HepG2 (cell line): ENCODE results near the gene FOXS1. TPM values are rescaled to one million over a fixed set of nuclear protein-coding genes. Genes with fewer than 3 reads are reported as not detected.

ENCODE experiments used
- ATF4 ChIP-seq, 2 experiments: fragments of 450-650 bp in 1 of 2; sonication (generic) in 1 of 2; formaldehyde crosslinking; IDR thresholded peaks; 2 replicates each; pipeline versions ENCODE4 v1.5.0 to v1.8.0; 2020 to 2022; ENCODE audit warnings: mild to moderate bottlenecking in 1 of 2, missing genetic modification reagents in 1 of 2
- FIP1L1 ChIP-seq: fragments of 200-400 bp; formaldehyde crosslinking; IDR thresholded peaks from 2 replicates; pipeline ENCODE4 v1.6.1; 2018; ENCODE audit warnings: low read depth, mild to moderate bottlenecking, low read length, moderate library complexity, borderline replicate concordance; ENCODE audit not compliant: insufficient read depth
- MEIS2 ChIP-seq: sonication (generic); formaldehyde crosslinking; IDR thresholded peaks from 2 replicates; pipeline ENCODE4 v1.9.0; 2021; ENCODE audit warnings: mild to moderate bottlenecking, missing genetic modification reagents
- MNT ChIP-seq: fragments of 450-650 bp; IDR thresholded peaks from 2 replicates; pipeline ENCODE4 v1.6.1; 2016
- NPAS2 ChIP-seq: sonication (generic); formaldehyde crosslinking; IDR thresholded peaks from 2 replicates; pipeline ENCODE4 v1.8.0; 2022; ENCODE audit warnings: mild to moderate bottlenecking, missing genetic modification reagents, borderline replicate concordance
- UBTF ChIP-seq: sonication (generic); formaldehyde crosslinking; IDR thresholded peaks from 2 replicates; pipeline ENCODE4 v1.4.0; 2020; ENCODE audit warnings: mild to moderate bottlenecking, missing genetic modification reagents
- ZBTB26 ChIP-seq: IDR thresholded peaks from 2 replicates; pipeline ENCODE4 v1.6.1; 2016; ENCODE audit warnings: missing compliant biosample characterization, missing genetic modification reagents, borderline replicate concordance
- ZNF800 ChIP-seq: sonication (generic); formaldehyde crosslinking; IDR thresholded peaks from 2 replicates; pipeline ENCODE4 v1.4.0; 2020; ENCODE audit warnings: missing genetic modification reagents
- ZNF879 ChIP-seq: sonication (generic); formaldehyde crosslinking; IDR thresholded peaks from 2 replicates; pipeline ENCODE4 v1.8.1; 2023; ENCODE audit warnings: missing genetic modification reagents
- polyA plus RNA-seq, 8 experiments: library from polyadenylated mRNA; depleted of rRNA in 3 of 8; stranded (reverse) in 7 of 8; unstranded in 1 of 8; fragments of >200 nt; fragmentation: Illumina TruSeq in 4 of 8; extraction: Trizol in 4 of 8; gene quantifications; 2 replicates each; pipeline versions ENCODE4 v1.2.1 to v1.2.3, GENCODE V29; 2011 to 2016; ENCODE audit warnings: low read depth in 4 of 8, missing spikeins in 1 of 8, mixed read lengths in 1 of 8; ENCODE audit not compliant: insufficient read depth in 1 of 8
- total RNA-seq, 5 experiments: library from RNA; depleted of rRNA; stranded (reverse); fragments of >200 nt; fragmentation: Illumina TruSeq; extraction: Trizol; gene quantifications; 2 replicates each; pipeline ENCODE4 v1.2.3, GENCODE V29; 2016; ENCODE audit warnings: low read depth in 1 of 5

The FOXS1 gene
- total and polyA plus RNA-seq, 2 of the 13 experiments (the other 11 are each of a cell fraction or from before 2014, with no cell fraction given): not detected

GRCh38 chr20:31822421-31823330 is 22.7 kb downstream of the FOXS1 start (continued):
- TF ChIP-seq ZBTB26 (CRISPR knock-in tag): no peak
- no peak; the same call in 1 of the 2 replicates for TF ChIP-seq MEIS2 (CRISPR knock-in tag)
- TF ChIP-seq ATF4 (CRISPR knock-in tag; IDR thresholded peaks at IDR 0.05): no peak
- no peak for TF ChIP-seq MNT
- TF ChIP-seq NPAS2 (CRISPR knock-in tag): no peak
- no peak for TF ChIP-seq ZNF879 (CRISPR knock-in tag)
- no peak for TF ChIP-seq ZNF800
- 0 out of 2 replicates have a peak, but pooled peaks have one; percentile 30 for TF ChIP-seq UBTF (CRISPR knock-in tag)
- TF ChIP-seq FIP1L1: no peak
